Measurements from ENCODE around the gene CLCN7. TPM values are rescaled to one million over a fixed set of nuclear protein-coding genes. Genes with fewer than 3 reads are reported as not detected.

The CLCN7 gene
- total and polyA plus RNA-seq, 4 experiments from 2014 or later: 18.1 to 111 (median 67.3) TPM

GRCh38 chr16:1454561-1454960 lies 20.3 kb downstream of the CLCN7 start:
- Histone ChIP-seq H3K4me1 (ENCODE audit: insufficient read depth, low read length) (no peaks in the 10 kb centered on the region), H3K36me3 (ENCODE audit: insufficient read depth, low read length) (peaks cover 5% of the 10 kb centered on the region), H3K4me3 (ENCODE audit: low read length in 2 of 2) (no peak overlapping the region), H3K27ac (ENCODE audit: low read depth, low read length) (no peak overlapping the region), H3K27me3 (ENCODE audit: insufficient read depth, low read length) (no peaks in the 10 kb centered on the region), H3K9me3 (ENCODE audit: control insufficient read depth in 1 of 2, low read length in 2 of 2) (no peaks in the 10 kb centered on the region)
- POLR2A ChIA-PET (ENCODE audit: partially characterized antibody): no interaction called here
- intact Hi-C loops (cut with micrococcal nuclease): no loop called here
- H3K36me3 Mint-ChIP-seq: peaks cover 6 to 24% of the 10 kb centered on the region in 2 donors
- CTCF ChIA-PET (ENCODE audit: partially characterized antibody): no interaction called here
- H3K4me3 Mint-ChIP-seq: no peak overlapping the region
- H3K9me3 Mint-ChIP-seq: no peaks in the 10 kb centered on the region
- no peaks in the 10 kb centered on the region for H3K27me3 Mint-ChIP-seq
- DNase-seq: no peak
- peak overlapping the region in 1 of 7 donors; percentile 87 for H3K27ac Mint-ChIP-seq
- H3K4me1 Mint-ChIP-seq: no peaks in the 10 kb centered on the region

GRCh38 chr16:1453316-1453715 lies 21.5 kb downstream of the CLCN7 start:
- no peak for DNase-seq
- no peaks in the 10 kb centered on the region for H3K4me1 Mint-ChIP-seq
- no peaks in the 10 kb centered on the region for H3K9me3 Mint-ChIP-seq
- H3K36me3 Mint-ChIP-seq: peaks cover 6 to 22% of the 10 kb centered on the region in 2 donors
- POLR2A ChIA-PET (ENCODE audit: partially characterized antibody): no interaction called here
- CTCF ChIA-PET (ENCODE audit: partially characterized antibody): no interaction called here
- no peak overlapping the region for H3K27ac ChIP-seq (ENCODE audit: low read depth, low read length)
- H3K4me3 ChIP-seq (ENCODE audit: low read length in 2 of 2): no peak overlapping the region
- H3K27me3 Mint-ChIP-seq: no peaks in the 10 kb centered on the region
- H3K9me3 ChIP-seq (ENCODE audit: control insufficient read depth in 1 of 2, low read length in 2 of 2): no peaks in the 10 kb centered on the region
- intact Hi-C loops (cut with micrococcal nuclease): no loop called here
- H3K36me3 ChIP-seq (ENCODE audit: insufficient read depth, low read length): peaks cover 5% of the 10 kb centered on the region
- H3K27ac Mint-ChIP-seq: peak overlapping the region in 3 of 7 donors; percentile 64 to 92 (median 87)
- H3K4me3 Mint-ChIP-seq: peak overlapping the region in 3 of 8 donors; percentile 64 to 70 (median 64)
- H3K27me3 ChIP-seq (ENCODE audit: insufficient read depth, low read length): no peaks in the 10 kb centered on the region
- H3K4me1 ChIP-seq (ENCODE audit: insufficient read depth, low read length): no peaks in the 10 kb centered on the region

- Mint-ChIP-seq H3K27me3 (no peaks in the 10 kb centered on the region), H3K4me1 (no peaks in the 10 kb centered on the region), H3K27ac (no peak overlapping the region), H3K36me3 (peaks cover 6 to 23% of the 10 kb centered on the region in 2 donors), H3K4me3 (no peak overlapping the region), H3K9me3 (no peaks in the 10 kb centered on the region)
- H3K36me3 ChIP-seq (ENCODE audit: insufficient read depth, low read length): peaks cover 5% of the 10 kb centered on the region
- intact Hi-C loops (cut with micrococcal nuclease): no loop called here
- H3K4me3 ChIP-seq (ENCODE audit: low read length in 2 of 2): no peak overlapping the region
- no peaks in the 10 kb centered on the region for H3K27me3 ChIP-seq (ENCODE audit: insufficient read depth, low read length)
- POLR2A ChIA-PET (ENCODE audit: partially characterized antibody): no interaction called here
- H3K9me3 ChIP-seq (ENCODE audit: control insufficient read depth in 1 of 2, low read length in 2 of 2): no peaks in the 10 kb centered on the region
- DNase-seq: no peak
- CTCF ChIA-PET (ENCODE audit: partially characterized antibody): no interaction called here
- no peaks in the 10 kb centered on the region for H3K4me1 ChIP-seq (ENCODE audit: insufficient read depth, low read length)
- H3K27ac ChIP-seq (ENCODE audit: low read depth, low read length): no peak overlapping the region
Measured at GRCh38 chr16:1452530-1452929, 22.3 kb downstream of the CLCN7 start.

- no peak overlapping the region for H3K4me3 Mint-ChIP-seq
- CTCF ChIA-PET (ENCODE audit: partially characterized antibody): no interaction called here
Measured at GRCh38 chr16:1451702-1452392, 23.0 kb downstream of the CLCN7 start.

GRCh38 chr16:1450841-1451240 lies 24.0 kb downstream of the CLCN7 start:
- Mint-ChIP-seq H3K27ac (no peak overlapping the region), H3K4me1 (no peaks in the 10 kb centered on the region), H3K9me3 (no peaks in the 10 kb centered on the region), H3K4me3 (no peak overlapping the region), H3K36me3 (peaks cover 6 to 24% of the 10 kb centered on the region in 2 donors), H3K27me3 (no peaks in the 10 kb centered on the region)
- peaks cover 5% of the 10 kb centered on the region for H3K36me3 ChIP-seq (ENCODE audit: insufficient read depth, low read length)
- DNase-seq: no peak
- intact Hi-C loops (cut with micrococcal nuclease): no loop called here
- no peak overlapping the region for H3K27ac ChIP-seq (ENCODE audit: low read depth, low read length)
- POLR2A ChIA-PET (ENCODE audit: partially characterized antibody): no interaction called here
- no peak overlapping the region for H3K4me3 ChIP-seq (ENCODE audit: low read length in 2 of 2)
- CTCF ChIA-PET (ENCODE audit: partially characterized antibody): no interaction called here
- no peaks in the 10 kb centered on the region for H3K9me3 ChIP-seq (ENCODE audit: control insufficient read depth in 1 of 2, low read length in 2 of 2)
- H3K4me1 ChIP-seq (ENCODE audit: insufficient read depth, low read length): no peaks in the 10 kb centered on the region
- H3K27me3 ChIP-seq (ENCODE audit: insufficient read depth, low read length): no peaks in the 10 kb centered on the region

More at GRCh38 chr16:1451702-1452392, 23.0 kb downstream of the CLCN7 start:
- POLR2A ChIA-PET (ENCODE audit: partially characterized antibody): no interaction called here
- H3K36me3 Mint-ChIP-seq: peaks cover 6 to 23% of the 10 kb centered on the region in 2 donors
- Histone ChIP-seq H3K27me3 (ENCODE audit: insufficient read depth, low read length) (no peaks in the 10 kb centered on the region), H3K4me1 (ENCODE audit: insufficient read depth, low read length) (no peaks in the 10 kb centered on the region), H3K4me3 (ENCODE audit: low read length in 2 of 2) (no peak overlapping the region), H3K27ac (ENCODE audit: low read depth, low read length) (no peak overlapping the region), H3K9me3 (ENCODE audit: control insufficient read depth in 1 of 2, low read length in 2 of 2) (no peaks in the 10 kb centered on the region), H3K36me3 (ENCODE audit: insufficient read depth, low read length) (peaks cover 5% of the 10 kb centered on the region)
- H3K27ac Mint-ChIP-seq: peak overlapping the region in 2 of 7 donors; percentile 17 to 63
- H3K9me3 Mint-ChIP-seq: no peaks in the 10 kb centered on the region
- DNase-seq: no peak
- intact Hi-C loops (cut with micrococcal nuclease): no loop called here
- no peaks in the 10 kb centered on the region for H3K27me3 Mint-ChIP-seq
- H3K4me1 Mint-ChIP-seq: no peaks in the 10 kb centered on the region

- no peaks in the 10 kb centered on the region for H3K4me1 Mint-ChIP-seq
- no peak for DNase-seq
- H3K27ac ChIP-seq (ENCODE audit: low read depth, low read length): no peak overlapping the region
- H3K4me1 ChIP-seq (ENCODE audit: insufficient read depth, low read length): no peaks in the 10 kb centered on the region
- no peaks in the 10 kb centered on the region for H3K27me3 ChIP-seq (ENCODE audit: insufficient read depth, low read length)
- POLR2A ChIA-PET (ENCODE audit: partially characterized antibody): no interaction called here
- H3K36me3 ChIP-seq (ENCODE audit: insufficient read depth, low read length): peaks cover 5% of the 10 kb centered on the region
- no peaks in the 10 kb centered on the region for H3K9me3 ChIP-seq (ENCODE audit: control insufficient read depth in 1 of 2, low read length in 2 of 2)
- CTCF ChIA-PET (ENCODE audit: partially characterized antibody): no interaction called here
- H3K9me3 Mint-ChIP-seq: no peaks in the 10 kb centered on the region
- no peak overlapping the region for H3K4me3 Mint-ChIP-seq
- no peaks in the 10 kb centered on the region for H3K27me3 Mint-ChIP-seq
- H3K36me3 Mint-ChIP-seq: peaks cover 6 to 24% of the 10 kb centered on the region in 2 donors
- H3K4me3 ChIP-seq (ENCODE audit: low read length in 2 of 2): no peak overlapping the region
- no peak overlapping the region for H3K27ac Mint-ChIP-seq
- intact Hi-C loops (cut with micrococcal nuclease): no loop called here
Measured at GRCh38 chr16:1450218-1450617, 24.6 kb downstream of the CLCN7 start.

GRCh38 chr16:1449201-1449788 lies 25.5 kb downstream of the CLCN7 start:
- H3K4me3 Mint-ChIP-seq: no peak overlapping the region
- no peaks in the 10 kb centered on the region for H3K9me3 Mint-ChIP-seq
- no peaks in the 10 kb centered on the region for H3K27me3 Mint-ChIP-seq
- Histone ChIP-seq H3K27ac (ENCODE audit: low read depth, low read length) (no peak overlapping the region), H3K9me3 (ENCODE audit: control insufficient read depth in 1 of 2, low read length in 2 of 2) (no peaks in the 10 kb centered on the region), H3K27me3 (ENCODE audit: insufficient read depth, low read length) (no peaks in the 10 kb centered on the region), H3K36me3 (ENCODE audit: insufficient read depth, low read length) (peaks cover 5% of the 10 kb centered on the region), H3K4me3 (ENCODE audit: low read length in 2 of 2) (no peak overlapping the region), H3K4me1 (ENCODE audit: insufficient read depth, low read length) (no peaks in the 10 kb centered on the region)
- CTCF ChIA-PET (ENCODE audit: partially characterized antibody): no interaction called here
- intact Hi-C loops (cut with micrococcal nuclease): no loop called here
- peaks cover 6 to 22% of the 10 kb centered on the region in 2 donors for H3K36me3 Mint-ChIP-seq
- no peaks in the 10 kb centered on the region for H3K4me1 Mint-ChIP-seq
- POLR2A ChIA-PET (ENCODE audit: partially characterized antibody): no interaction called here
- no peak overlapping the region for H3K27ac Mint-ChIP-seq
- DNase-seq: no peak
